Measurements from ENCODE around the gene SP2. TPM values are rescaled to one million over a fixed set of nuclear protein-coding genes. Genes with fewer than 3 reads are reported as not detected.

SP2 gene
- 14.1 TPM for total RNA-seq
- long read RNA-seq, partial matches to known transcripts, result 1 of 6 reads
- long read RNA-seq, other reads (novel, unspliced or antisense), result 5 of 6 reads

DNA sequence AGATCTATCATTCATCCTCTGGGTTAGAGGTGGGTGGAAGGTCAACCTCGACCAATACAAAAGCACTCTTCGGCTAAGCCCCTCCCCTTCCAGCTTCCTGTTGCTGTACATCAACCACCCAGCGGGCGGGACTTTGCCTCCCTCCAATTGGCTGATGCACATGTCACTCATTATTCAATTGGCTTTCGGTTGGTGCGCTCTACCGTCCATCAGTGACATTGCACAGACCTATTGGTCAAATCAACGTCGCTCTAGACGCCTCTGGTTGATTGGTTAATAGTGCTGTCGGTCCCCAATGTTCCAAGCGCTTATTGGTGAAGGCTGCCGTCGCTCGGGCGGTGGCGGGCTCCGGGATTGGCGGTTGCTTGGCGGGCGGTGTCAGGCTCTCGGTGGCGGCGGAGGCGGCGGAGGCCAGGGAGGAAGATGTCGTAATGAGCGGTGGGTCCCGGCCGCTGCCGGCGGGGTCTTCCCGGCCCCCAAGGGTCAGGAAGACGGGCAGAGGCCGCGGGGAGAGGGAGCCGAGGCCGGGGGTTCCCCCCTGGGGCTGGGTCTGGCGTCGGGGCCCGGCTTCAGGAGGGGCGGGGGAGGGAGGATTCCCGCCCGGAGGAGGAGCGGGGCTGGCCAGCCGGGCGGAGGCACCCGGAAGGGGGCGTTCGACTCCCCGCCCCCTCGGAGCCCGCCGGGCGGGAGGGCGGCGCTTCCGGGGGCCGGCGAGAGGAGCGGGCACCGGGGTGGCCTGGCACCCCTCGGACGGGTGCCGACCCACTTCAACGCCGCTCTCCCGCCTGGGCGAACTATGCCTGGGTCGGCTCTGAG is at the start of gene SP2:
Gene SP2, plus strand, starts transcription at position 381 of the 816 bp plus-strand sequence. Its CDS starts 51 bp downstream, at position 432.
- ATAC-seq, result peak; percentile 94
- peak; percentile 98 for DNase-seq
- intact Hi-C loops (cut with micrococcal nuclease), result no loop called here

DNA sequence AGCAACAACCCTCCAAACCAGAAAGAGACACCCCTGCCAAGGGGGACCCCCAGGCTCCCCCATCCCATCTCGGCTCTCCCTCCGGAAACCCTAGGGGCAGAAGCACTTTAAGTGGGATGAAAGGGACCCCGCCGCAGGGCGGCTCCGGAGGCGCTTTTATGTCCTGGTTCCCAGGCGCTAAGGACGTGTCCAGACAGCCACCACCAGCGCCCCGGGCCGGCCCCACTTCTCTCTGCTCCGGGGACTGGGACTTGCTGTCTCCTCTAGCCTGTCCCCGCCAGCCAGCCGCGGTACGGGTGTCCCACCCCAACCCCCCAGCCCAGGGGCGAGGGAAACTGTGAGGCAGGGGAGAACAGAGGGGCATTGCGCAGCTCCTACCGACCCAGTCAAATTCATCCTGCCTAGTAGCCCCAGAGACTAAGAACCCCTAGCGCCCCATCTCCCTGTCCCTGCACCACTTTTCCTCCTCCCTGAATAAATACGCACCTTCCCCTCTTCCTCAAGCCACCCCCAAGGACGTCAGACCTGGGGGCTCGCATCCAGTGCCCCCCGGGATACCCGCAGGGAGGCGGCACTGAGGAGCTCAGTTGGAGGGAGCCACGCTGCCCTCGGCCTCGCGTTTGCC is 49.2 kb upstream of the SP2 start:
- intact Hi-C loops (cut with micrococcal nuclease), result no loop called here
- DNase-seq (no peak), ATAC-seq (no peak)

GRCh38 chr17:47847341-47848197 is 48.5 kb upstream of the SP2 start:
- no peak for ATAC-seq
- intact Hi-C loops (cut with micrococcal nuclease), result no loop called here

GRCh38 chr17:47848198-47848513 is 47.9 kb upstream of the SP2 start:
- DNase-seq (no peak), ATAC-seq (no peak)
- intact Hi-C loops (cut with micrococcal nuclease), result no loop called here

More at GRCh38 chr17:47847341-47848197, 48.5 kb upstream of the SP2 start:
- DNase-seq, result no peak

- intact Hi-C loops (cut with micrococcal nuclease), result no loop called here
- no peak for DNase-seq
- peak; percentile 7 for ATAC-seq
These were observed 45.7 kb upstream of the SP2 start for GRCh38 chr17:47850373-47850691.

- ATAC-seq, result peak; percentile 93
- DNase-seq, result peak; percentile 74
- intact Hi-C loops (cut with micrococcal nuclease), result no loop called here
These were observed 45.1 kb upstream of the SP2 start, which contains the start of gene SP6 for GRCh38 chr17:47850692-47851573. SP6 (minus strand) TSS chr17:47851163; CDS start chr17:47848429, 2,734 bp downstream.

- intact Hi-C loops (cut with micrococcal nuclease), result no loop called here
- no peak for DNase-seq
- no peak for ATAC-seq
These were observed 44.3 kb upstream of the SP2 start for GRCh38 chr17:47851764-47852112.

GRCh38 chr17:47852113-47852949 is 43.7 kb upstream of the SP2 start:
- ATAC-seq, result no peak
- no peak for DNase-seq
- intact Hi-C loops (cut with micrococcal nuclease), result no loop called here

- ATAC-seq (no peak), DNase-seq (no peak)
- intact Hi-C loops (cut with micrococcal nuclease), result no loop called here
These were observed 42.4 kb upstream of the SP2 start for GRCh38 chr17:47853616-47854015.

- ATAC-seq (no peak), DNase-seq (no peak)
- intact Hi-C loops (cut with micrococcal nuclease), result no loop called here
These were observed 40.3 kb upstream of the SP2 start for GRCh38 chr17:47855737-47856136.

DNA sequence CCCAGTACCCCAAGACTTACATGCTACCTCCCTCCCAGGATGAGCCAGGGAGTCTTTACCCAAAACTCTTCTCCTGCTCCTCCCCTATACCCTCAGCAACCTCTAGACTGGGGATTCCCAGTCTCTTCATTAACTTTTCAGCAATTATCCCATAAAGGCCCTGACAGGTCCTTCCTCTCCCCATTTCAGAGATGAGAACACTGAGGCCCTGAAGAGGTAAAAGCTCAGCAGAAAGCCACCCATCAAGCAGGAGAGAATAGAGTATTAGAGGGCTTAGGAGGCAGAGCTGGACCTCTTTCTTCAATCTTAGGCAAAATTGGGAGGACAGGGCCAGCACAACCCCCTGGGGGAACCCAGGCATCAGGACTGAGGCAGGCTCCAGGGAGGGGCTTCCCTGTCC is 39.2 kb upstream of the SP2 start:
- DNase-seq (no peak), ATAC-seq (no peak)
- intact Hi-C loops (cut with micrococcal nuclease), result no loop called here

- intact Hi-C loops (cut with micrococcal nuclease), result no loop called here
- DNase-seq (no peak), ATAC-seq (no peak)
These were observed 38.2 kb upstream of the SP2 start for GRCh38 chr17:47857551-47858455.

GRCh38 chr17:47860386-47860785 is 35.6 kb upstream of the SP2 start:
- ATAC-seq, result no peak
- DNase-seq, result no peak
- intact Hi-C loops (cut with micrococcal nuclease), result no loop called here

DNA sequence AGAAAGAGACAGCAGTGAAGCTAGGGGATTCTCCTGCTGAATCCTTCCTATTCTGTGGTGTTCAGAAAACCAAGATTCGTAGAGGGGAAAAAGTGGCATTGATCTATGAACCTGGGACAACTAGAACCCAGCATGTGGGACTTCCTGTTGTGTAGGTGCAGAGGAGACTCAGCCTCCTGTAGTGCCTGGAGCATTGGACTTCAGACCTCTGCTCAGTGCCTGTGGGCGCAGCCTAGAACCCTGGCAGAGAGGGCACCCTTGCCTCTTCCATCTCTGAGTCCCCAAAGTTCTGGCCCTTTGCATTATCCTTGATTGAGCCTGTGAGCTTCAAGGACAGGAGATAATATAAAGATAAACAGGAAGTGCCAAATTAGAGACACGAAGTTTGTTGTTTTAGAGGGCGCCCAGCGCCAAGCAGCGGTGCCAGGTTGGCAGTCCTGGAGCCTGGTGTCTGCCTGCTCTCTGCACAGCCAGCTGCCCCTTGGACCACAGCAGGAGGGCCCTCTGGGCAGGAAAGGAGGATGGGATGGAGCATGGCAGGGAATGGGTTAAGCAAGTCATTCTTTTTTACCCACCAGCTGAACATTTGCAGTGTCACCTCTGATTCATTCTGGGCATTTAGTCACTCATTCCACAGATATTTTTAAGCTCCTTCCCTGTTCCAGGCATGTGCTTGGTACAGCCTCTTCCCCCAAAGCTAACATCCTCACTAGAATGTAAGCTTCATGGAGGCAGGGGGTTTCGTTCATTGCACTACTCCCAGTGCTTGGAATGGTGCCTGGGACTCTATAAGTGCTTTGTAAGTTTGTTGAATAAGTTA is 33.2 kb upstream of the SP2 start:
- intact Hi-C loops (cut with micrococcal nuclease), result no loop called here
- no peak for DNase-seq
- ATAC-seq, result no peak

GRCh38 chr17:47864791-47865216 is 31.2 kb upstream of the SP2 start:
- intact Hi-C loops (cut with micrococcal nuclease), result no loop called here
- DNase-seq (no peak), ATAC-seq (no peak)

DNA sequence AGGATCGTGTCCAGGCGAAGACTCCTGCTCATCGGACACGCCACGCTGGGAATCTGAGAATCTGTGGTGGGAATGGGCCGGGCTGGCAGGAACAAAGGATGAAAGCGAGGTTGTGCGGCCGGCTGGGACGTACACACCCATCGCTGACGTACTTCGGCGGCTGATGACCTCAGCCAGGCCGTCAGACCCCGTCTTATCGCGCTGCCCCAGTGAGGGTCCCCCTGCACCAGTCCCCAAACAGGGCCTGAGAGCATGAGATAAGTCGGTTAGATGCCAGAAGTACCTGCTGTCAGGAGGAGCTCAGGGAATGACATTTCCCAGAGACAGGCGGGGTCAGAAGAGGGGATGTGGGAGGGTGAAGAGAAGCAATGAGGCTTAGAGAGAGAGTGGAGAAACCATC is 29.1 kb upstream of the SP2 start:
- ATAC-seq, result peak; percentile 34
- intact Hi-C loops (cut with micrococcal nuclease), result no loop called here
- DNase-seq, result no peak
